HG03521 (cell line): ENCODE results near the gene SMIM32.

Source experiments
- ATAC-seq: cut with Tn5 transposase; IDR thresholded peaks from one replicate; pipeline ENCODE4 v1.9.1; 2021; ENCODE audit warnings: mild to moderate bottlenecking, moderate library complexity; ENCODE audit not compliant: unreplicated experiment

Gene SMIM32

DNA sequence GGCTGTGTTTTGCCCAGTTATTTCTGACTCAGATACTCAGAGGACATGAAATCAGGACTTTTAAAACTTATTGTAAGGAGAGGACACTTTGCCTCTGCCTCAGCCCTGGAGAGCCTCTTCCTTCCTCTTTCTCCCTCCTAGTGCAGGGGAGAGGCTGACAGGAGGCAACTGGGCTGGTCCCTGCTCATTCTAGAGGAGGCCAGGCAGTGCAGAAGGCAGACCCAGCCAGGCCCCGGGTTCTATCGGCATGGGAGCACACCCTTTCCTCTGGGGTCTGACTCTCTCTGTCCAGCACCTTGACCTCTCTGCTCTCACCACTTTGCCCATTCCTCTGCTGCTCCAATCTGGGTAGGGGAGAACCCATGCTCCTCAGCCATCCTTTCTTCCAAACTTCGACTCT lies 16.0 kb upstream of the SMIM32 start:
- ATAC-seq: no peak

DNA sequence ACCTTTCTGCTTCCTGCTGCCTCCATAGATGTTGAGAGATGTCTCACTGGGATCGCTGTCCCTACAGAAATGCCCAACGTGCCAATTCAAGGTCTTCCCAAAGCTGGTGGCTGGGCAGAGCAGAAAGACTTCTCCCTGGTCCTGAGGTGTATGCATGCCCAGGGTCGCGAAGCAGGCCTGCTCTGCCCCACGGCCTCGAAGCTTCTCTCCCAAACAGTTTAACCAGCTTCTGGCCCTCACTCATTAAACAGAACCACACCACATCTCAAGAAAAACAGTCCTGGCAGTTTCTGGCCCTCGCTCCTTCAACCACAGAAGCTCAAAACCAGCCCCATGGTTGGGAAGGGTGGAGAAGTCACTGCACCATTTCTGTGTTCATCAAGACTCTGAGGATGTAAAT lies 14.7 kb upstream of the SMIM32 start:
- ATAC-seq: no peak

DNA sequence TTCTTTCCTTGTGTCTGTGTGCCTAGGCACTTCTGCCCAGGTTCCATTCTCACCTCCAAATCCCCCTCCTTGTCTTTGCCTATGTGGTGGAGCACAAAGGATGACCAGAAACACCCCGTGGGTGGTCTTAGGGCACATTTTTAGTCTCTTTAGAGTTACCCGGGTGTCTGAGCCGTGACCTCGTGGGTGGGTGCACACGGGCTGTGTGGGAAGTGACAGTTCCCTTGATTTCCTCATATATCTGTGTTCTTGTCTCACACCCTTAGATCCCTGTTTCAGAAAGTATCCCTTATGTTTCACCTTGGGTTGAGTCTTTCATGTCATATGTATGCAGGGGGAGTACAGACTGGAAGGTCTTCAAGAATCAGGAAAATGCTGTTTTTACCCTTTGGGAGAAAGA lies 13.4 kb upstream of the SMIM32 start:
- no peak for ATAC-seq

DNA sequence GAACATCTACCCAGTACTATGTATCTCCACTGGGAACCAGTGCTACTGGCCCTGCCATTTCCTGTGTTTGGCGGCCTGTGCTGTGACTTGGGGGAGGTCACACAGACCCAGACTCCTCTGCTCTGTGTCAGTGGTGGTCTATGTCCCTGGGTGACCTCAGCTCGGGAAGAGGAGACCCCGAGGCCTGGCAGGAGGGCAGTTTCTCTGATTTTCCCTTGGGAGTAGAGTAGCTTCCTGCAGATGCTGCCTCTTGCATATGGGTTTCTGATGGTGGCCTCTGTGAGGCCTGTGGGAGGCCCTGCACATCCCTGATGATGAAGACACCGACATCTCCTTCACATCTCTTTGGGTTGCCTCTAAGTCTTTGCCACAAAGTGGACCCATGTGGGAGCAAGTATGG lies 13.0 kb upstream of the SMIM32 start:
- no peak for ATAC-seq

DNA sequence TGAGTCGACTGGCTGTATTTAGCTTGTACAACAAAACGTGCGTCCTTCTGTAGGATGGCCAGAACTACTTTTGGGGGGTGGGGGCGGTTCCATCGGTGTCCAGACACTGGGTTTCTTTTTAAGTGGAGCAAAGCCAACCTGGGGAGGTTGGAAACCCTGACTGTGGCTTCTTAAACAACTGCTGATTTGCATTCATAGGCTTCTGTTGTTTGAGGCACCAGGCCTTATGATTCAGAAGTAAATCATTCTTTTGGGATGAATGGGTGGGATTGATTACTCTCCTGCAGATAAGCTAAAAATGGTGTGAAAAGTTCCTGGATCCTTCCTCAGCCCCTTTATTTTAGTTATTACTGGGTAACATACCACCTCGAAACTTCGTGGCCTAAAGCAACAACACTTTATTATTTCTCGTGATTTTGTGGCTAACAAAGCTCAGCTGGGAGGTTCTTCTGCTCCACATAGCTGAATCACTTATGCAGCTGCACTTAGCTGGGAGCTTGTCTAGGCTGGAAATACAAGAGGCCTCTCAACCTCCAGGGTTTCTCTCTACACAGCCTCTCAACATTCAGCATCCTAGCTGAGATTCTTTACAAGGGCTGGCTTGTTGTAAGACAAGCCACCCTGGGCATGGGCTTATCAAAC lies 12.2 kb upstream of the SMIM32 start:
- no peak for ATAC-seq

DNA sequence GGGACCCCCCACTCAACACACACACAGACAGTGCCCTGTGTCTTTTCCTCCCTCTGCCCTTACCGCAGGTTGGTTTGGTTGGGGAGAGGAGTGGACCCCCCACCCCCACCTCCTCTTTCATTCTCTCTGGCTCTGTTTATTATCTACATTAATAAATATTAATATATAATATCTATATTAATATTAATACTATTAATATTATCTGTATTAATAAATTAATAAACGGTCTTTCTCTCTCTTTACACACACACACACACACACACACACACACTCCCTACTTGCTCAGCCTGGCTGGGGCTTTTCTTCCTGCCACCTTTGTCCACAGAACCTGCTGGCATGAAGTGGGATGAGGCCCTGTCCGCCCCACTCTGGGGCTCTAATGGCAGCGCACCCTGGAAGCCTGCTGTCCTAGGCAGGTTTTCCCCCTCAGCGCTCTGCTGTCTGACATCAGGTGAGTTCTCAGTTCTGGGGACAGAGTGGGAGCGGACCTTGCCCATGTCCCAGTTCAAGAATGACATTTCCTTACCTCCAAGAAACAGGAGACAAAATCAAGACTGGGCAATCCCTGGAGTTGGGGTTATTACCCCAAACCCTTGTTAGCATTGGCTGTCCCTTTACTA lies 10.5 kb upstream of the SMIM32 start:
- no peak for ATAC-seq

DNA sequence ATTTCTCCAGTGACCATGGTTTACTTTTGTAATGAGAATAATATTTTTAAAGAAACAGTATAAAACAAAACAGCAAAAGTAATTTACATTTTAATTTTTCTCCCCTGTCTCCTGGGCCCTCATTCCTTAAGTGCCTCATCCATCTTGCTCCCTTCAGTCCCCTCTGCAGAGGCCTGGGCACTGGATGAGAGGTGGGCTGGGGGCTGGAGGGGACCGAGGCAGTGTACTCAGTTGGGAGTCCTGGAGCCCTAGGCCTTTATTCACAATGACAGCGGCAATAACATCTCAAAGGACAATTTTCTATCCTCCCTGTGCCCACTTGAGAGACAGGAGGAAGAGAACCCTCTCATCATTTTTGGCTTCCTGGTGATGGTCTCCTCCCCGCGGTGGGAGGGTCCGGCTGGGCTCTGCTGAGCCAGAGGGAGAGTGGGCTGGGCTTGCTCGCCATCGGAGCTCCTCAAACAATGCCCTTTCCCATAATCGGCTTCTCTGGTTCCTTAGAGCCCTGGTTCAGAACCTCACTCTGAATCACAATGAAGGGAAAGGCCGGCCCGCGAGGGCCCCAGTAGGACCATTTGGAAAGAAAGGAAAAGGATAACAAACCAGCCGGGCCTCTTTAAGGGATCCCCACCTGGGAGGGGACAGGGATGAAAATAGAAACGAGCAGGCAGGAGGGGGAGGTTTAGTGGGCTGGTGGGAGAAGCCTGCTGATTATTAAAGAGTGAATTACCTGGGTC lies 9.7 kb upstream of the SMIM32 start:
- ATAC-seq: no peak

DNA sequence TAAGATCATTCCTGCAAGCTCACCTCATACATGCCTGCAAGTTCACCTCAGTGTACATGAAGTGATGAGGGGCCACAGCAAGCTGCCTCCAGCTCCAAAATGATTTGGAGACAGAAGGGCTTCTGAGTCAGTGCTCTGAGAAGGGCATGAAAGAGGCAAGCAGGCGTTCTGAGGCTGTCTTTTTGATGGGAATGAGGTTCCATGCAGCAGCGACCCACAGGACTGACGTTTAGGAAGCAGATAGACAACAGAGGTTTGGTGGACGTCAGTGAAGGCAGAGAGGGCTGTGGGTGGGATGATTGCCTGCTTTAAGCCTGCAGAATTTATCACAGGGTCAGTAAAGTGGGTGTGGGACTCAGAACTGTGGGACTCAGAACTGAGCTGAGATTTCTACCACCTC lies 8.9 kb upstream of the SMIM32 start:
- no peak for ATAC-seq

DNA sequence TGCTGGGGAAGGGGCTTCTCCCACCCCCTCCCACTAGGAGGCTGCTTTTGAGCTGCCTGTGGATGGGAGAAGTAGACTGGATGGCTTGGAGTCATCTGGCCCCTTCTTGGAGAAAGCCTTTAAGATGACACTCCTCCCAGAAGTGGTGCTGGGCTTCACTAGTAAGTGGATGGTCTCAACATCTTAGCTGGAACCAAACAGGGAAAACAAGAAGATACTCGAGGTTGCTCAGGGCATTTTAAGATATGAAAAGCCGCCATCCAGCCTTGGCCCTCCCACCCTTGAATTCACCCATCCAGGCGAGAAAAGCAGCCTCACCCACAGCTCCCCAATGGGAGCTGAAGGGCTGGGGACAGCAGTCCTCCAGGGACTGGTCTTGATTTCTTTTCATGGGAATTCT lies 7.8 kb upstream of the SMIM32 start:
- no peak for ATAC-seq

DNA sequence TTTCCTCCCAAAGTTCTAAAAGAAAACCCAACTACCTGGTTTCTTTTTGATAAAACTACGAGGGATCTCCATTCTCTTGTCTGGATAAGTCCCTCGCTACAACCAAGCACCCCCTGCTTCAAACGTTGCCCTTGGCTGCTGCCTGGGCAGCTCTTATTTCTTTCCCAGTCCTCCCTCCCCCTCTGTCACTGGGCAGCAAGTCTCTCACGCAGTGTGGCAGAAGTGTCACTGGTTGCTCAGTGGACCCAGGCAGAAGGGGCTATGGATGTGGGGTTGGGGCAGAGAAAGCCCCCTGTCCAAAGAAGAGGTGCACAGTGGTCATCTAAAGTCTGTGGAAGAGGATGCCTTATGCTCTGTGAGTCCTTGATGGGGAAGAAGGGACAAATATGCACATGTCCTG lies 7.2 kb upstream of the SMIM32 start:
- no peak for ATAC-seq

DNA sequence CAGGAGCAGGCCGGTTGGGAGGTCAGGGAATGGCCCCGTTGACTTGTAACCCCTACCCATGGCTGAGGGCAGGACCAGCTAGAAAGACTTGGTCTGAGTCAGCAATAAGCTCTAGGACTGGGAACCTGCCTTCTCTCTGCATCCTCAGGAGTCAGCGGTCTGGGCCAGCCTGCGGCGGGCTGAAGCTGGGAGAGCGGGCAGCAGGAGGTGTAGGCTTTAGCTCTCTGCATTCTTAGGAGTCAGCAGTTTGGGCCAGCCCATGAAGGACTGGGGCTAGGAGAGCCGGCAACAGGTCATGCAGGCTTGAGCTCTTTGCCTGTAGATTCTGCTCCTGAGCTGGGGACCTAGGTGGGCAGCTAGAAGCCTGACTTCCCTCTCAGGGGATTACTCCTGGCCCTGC lies 6.4 kb upstream of the SMIM32 start:
- ATAC-seq: no peak

DNA sequence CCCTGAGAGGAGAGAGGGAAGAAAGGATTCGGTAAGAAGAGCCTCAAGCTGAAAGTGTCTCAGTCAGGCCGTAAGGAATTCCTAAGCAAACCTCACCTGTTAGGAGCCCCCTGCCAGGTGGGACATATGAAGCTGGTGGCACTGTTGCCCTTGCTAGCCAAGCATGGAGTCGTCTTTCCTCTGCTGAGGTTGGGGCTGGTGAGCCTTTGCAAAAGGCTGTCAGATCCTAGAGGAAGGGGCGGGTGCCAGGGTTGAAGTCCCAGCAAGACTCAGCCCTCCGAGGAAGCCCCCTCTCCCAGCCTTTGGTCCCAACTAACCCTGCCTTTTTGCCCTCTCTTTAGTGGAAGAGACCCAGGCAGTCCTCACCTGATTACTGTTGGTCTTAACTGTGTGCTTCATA lies 5.5 kb upstream of the SMIM32 start:
- no peak for ATAC-seq

DNA sequence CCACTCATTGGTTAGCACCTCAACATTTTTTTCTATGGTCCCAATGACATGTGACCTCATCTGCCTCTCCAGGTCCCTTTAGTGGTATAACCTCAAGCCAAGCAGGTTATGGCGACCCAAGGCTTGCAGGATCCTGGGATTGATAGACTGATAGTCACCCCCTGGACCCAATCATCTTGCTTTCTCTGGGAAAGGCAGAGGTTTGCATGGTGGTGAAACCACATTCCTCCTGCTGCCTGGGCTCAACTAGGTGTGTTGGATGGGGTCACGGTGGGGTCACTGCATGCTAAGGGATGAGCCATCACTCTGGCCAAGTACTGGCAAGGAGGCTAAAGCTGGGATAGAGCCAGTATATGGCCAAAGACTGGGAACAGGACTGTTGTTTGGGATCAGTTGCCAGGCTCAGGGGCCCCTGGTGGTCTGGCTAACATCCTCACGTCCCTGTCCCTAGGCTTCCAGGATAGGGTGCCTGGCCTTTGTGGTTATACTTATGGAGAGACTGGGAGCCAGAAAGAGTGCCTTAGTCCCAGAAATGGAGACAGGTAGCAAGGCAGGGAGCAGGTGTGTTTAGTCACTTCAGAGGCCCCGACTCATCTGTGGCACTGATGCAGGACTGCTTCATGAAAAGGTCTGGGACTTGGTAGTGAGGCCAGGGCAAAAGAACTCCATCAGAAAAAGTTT lies 4.6 kb upstream of the SMIM32 start:
- ATAC-seq: no peak

DNA sequence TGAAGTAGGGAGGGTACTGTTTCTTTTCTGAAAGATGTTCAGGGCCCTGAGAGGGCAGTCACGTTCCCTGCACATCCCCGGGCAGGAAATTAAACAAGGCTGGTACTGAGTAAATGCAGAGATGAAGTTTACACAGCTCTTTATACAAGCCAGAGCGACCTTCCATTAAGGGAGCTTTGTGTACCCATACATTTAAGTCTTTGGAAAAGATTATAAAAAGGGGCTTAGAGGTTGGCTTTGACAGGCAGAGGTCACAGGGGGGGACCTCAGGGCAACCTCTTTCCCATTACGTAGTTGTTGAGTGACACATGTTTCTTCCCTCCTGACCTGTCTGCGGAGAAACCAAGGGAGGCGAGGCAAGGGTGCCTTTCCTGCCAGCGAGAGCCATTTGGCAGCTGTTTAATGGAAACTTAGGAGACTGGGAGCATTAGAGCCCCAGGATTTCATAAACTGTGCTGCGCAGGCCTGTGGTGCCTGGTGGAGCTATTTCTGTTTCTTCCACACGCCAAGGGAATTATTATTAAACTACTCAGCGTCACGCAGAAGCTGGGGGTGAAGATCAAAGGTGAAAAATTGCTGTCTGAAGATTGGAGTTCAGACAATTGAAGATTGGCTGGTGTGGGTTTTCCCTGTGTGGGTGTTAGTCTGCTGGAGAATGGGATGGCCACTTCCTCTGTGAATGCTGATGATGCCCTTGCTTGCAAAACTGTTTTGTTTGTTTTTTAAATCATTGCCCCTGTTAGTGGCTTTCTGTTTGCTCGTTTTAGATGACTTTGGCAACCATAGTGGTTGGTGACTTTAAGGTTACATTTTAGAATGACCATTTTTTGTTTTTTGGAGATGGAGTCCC lies 3.2 kb upstream of the SMIM32 start:
- ATAC-seq: no peak

DNA sequence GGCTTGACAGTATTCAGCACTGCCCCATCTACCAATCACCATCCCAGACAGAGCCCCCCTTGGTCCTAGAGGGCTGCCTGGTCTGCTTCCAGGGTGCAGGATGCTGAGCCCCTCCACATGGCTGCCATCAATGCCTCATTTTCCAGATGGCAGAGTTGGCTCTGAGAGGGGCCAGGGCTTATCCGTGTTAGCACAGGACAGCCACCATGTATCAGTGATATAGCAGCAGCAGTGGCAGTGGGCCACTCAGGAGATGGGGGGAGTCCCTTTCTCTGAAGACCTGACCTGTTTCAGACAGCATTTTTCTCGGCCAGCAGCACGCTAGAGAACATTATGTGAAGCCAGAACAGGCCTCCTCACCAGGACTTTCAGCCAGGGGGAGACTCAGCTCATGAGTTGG lies 1.6 kb upstream of the SMIM32 start:
- ATAC-seq: no peak

DNA sequence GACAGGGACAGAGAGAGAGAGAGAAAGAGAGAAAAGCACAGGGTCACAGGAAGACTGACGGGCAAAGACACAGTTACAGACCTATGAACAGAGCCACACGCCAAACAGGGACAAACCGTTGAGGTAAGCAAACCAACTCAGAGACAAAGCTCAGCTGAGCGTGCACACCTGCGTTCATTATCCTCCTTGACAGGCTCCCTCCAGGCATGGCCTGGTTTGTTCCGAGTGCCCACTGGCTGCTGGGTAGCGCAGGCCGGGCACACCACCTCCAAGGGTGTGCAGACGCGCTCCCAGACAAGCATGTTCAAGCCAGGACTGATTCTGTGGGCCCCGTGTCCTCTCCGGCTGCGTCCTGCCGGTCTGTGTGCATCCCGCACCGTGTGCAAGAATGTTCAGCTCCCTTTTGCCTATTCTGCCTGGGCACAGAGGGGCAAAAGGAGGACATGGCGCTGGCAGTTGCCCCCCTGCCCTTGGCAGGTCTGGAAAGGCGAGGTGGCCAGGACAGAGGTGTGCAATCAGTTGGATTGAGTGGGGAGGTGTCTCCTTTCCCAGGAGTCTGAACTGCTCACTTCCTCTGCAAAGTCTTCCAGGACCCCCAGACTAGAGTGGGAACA lies 467 bp upstream of the SMIM32 start:
- ATAC-seq: no peak

DNA sequence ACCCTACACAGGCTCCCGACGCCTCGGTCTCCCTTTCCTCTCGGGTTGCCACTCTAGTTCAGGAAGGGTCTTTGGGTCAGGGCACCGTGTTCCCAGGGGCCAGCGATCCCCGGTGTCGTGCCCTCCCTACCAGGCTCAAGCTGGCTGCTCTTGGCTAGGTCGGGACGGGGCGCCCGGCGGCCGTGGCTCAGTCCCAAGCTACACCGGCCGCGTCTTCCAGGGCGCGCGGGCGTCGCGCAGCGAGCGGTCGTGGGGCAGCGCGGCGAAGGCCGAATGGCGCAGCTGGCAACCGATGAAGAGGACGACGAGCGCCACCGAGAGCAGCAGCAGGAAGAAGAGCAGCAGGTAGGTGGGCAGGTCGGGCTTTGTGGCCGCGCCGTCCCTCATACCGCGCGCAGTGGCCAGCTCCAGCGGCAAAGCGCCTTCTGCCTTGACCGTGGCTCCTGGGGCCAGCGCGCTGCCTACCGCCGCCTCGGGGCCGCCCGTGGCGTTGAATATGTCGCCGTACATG lies 892 bp downstream of the SMIM32 start:
- ATAC-seq: no peak

DNA sequence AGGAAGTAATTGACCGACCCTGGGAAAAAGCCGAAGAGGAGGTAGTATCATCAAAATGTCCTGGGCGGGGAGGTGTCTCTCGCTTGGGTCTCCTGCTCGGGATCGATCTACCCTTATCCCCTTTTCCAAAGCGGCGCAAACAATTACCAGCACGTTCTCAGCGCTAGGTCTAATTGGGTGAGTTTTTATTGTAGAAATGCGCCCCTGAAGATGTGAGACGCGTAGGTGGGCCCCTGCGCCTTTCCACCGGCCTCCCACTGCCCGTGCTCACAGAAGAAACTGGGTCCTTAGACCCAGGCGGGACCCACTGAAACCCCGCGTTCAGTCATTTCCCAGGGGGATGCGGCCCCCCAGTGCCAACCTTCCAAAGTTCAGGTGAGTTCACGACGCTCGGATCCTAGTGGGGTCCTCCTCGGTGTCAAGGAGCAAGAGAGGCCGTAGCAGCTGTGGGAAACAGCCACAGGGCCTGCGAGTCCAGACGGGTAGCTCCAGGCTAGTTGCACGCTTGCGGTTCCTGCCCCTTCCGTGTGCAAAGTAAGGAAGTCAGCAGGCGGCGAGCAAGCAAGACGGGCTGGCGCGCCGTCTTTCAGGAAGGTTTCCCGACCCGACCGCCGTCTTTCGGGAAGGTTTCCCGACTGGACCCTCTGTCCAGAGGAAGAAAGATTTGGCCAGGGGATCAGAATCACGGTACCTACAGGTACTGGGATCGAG lies 1.5 kb downstream of the SMIM32 start:
- ATAC-seq: no peak

DNA sequence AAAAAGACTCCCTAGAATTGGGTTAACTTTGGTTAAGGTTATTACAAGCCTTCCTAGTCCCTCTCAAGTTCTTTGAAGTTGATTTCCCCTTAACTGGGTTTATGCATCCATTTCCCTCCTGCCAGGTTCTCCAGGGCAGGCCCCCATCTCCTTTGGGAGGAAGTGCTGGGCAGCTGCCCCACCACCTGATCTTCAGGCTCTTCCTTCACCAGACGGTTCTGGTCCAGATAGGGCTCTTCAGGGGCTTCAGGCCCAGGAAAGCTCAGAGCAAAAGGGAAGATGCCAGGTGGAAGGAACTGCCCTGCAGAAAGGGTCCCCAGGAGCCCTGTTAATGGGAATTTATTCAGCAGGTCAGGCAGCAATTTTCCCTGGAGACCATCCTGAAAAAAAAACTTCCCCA lies 2.1 kb downstream of the SMIM32 start:
- no peak for ATAC-seq
